HG03103 (cell line): Measurements from ENCODE around the gene GPR78.

Source experiments
- ATAC-seq: cut with Tn5 transposase; IDR thresholded peaks from one replicate; pipeline ENCODE4 v1.9.1; 2021; ENCODE audit warnings: low read depth; ENCODE audit not compliant: unreplicated experiment

Gene GPR78, protein sequence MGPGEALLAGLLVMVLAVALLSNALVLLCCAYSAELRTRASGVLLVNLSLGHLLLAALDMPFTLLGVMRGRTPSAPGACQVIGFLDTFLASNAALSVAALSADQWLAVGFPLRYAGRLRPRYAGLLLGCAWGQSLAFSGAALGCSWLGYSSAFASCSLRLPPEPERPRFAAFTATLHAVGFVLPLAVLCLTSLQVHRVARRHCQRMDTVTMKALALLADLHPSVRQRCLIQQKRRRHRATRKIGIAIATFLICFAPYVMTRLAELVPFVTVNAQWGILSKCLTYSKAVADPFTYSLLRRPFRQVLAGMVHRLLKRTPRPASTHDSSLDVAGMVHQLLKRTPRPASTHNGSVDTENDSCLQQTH

DNA sequence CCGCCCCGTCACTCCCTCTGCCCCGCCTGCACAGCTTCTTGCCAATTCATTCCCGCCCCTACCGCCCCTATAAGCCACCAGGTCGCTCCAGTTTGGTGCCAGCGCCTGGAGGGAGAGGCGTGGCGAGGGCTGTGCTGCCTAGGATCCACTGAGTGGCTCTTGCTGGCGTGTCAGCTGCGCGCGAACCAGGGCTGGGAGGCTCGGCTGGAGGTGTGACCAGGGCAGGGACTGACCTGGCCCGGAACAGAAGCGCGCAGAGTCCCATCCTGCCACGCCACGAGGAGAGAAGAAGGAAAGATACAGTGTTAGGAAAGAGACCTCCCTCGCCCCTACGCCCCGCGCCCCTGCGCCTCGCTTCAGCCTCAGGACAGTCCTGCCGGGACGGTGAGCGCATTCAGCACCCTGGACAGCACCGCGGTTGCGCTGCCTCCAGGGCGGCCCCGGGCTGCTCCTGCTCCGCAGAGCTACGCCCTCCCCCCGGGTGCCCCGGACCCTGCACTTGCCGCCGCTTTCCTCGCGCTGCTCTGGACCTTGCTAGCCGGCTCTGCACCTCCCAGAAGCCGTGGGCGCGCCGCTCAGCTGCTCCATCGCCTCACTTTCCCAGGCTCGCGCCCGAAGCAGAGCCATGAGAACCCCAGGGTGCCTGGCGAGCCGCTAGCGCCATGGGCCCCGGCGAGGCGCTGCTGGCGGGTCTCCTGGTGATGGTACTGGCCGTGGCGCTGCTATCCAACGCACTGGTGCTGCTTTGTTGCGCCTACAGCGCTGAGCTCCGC lies at the start of gene GPR78:
GPR78 (plus strand) TSS at position 72 of the 773 bp plus-strand sequence; CDS start at position 663, 591 bp downstream.
- ATAC-seq = no peak

DNA sequence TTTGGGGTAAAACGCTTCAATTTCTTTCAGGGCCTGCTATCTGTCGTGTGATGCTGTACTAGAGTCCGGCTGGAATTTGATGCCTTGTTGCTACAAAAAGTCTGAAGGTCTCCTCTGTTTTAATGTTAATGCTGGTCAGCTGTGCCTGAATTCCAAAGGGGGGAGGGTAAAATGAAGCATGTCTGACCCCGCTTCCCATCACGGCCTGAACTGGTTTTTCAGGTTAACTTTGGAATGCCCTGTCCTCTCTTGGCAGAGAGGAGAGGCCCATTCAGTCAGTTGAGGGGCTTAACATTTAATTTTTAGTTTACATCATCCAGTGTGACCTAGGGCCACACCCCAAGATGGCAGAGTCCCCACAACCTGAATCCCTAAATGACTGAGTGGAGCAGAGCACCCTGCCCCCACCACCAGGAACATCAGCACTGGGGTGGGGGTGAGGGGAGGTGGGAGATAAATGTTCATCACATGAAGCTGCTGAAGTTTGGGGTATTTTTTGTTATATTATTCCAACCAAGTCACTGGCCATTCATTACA lies 47.9 kb upstream of the GPR78 start:
- no peak for ATAC-seq

DNA sequence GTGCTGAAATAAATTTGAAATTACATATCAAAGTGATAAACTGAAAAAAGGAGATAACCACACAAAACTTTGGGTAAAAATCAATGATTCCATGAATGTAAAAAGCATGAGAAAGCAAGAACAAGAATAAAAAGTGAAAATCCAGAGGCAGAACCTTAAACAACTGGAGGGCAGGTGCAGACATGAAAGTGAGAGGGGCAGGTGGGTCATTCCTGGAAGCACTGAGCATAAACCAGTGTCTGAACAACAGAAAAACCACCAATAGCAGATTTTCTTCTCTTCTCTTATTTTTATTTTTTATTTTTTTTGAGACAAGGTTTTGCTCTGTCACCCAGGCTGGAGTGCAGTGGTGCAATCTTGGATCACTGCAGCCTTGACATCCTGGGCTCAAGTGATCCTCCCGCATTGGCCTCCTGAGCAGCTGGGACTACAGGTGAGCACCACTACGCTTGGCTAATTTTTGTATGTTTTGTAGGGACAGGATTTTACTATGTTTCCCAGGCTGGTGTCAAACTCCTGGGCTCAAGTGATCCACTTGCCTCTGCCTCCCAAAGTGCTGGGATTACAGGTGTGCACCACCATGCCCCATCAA lies 46.8 kb upstream of the GPR78 start:
- ATAC-seq = no peak

DNA sequence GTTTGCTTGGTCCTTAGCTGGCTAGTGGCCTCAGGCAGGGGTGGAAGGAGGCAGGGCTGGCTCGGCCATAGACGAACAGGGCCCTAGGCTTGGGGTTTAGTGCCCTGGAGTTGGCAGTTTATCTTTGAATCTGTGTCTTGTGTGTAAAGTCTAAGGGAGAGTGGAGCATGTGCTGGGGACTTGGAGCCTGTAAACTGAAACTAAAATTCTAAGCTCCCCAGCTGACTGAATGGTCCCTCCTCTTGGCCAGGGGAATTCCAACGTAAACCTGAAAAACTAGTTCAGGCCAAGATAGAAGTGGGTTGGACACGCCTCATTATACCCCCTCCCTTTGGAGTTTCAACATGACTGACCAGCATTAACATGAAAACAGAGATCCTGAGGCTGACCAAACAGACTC lies 46.1 kb upstream of the GPR78 start:
- peak; percentile 67 for ATAC-seq

DNA sequence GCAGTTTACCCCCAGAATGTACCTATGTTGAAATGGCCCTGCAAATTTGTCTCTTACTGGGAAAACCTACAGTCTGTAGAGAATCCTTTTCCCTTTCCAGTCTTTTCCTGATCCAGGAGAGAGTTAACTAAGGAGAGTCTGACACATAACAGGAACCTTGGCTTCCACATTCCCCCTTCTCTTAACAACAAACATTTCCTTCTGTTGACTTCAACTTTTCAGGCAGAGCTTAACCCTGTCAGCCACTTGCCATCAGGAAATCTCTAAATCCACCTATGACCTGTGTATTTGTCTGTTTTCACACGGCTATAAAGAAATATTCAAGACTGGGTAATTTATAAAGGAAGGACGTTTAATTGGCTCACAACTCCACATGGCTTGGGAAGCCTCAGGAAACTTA lies 45.6 kb upstream of the GPR78 start:
- ATAC-seq = no peak

DNA sequence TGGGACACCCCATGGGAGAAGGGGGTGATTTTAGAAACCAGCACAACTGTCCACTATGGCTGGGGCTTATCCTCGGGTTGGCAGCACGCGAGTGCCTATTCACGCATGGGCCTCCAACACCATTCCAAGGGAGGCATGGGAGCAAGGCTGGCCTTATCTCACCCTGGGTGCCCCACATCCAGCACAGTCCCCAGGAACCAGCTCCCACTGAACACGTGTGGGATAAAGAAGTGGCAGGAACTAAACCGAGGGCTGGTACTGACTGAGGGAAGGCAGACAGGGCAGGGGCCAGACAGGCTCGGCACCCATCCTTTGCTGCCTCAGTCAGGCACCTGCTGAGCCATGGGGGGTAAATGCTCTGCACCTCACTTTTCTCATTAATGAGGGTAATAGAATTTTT lies 43.7 kb upstream of the GPR78 start:
- no peak for ATAC-seq

DNA sequence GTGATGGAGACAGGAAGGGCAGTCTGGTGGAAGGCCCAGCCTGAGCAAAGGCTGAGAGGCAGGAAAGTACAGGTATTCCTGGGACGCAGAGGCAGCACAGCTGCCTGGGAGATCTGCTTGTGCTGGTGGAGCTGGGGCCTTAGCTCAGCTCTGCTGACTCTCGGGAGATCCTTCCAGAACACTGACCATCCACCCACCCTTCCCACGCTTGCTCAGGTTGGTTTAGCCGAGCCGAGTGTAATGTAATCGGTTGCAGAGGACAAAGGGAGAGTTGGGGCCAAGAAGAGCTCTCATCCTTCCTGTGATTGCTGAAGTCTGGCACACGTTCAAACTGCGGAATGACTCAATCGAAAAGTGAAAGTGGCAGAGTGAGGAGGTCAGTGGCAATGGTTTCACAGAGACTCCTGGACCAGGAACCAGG lies 43.1 kb upstream of the GPR78 start:
- ATAC-seq = no peak

DNA sequence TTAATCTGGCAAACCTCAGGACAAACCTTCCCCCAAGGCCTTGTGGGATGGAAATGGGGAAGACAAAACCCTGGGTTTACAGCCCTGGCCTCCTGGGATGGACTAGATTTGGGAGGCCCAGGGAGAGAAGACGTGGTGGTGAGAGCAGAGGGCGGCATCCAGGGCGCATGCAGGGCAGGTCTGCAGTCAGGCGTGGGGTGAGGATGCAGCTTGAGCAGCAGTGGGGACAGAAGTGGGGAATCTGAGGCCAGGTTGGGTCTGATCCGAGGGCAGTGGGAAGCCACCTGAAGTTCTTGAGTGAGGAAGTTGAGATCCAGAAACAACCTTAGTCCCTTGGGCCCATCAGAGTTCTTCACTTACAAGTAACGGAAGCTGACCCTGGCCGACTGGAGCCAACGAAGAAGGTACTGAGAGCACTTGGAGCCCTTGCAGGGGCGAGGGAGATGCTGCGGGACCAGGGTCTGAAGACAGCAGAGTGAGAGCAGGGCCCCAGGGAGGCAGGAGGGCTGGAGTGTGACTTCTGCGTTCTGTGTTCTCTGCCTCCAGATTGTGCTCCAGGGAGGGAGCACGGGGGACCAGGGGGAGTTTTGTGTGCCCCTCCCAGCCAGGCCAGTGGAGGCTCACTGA lies 42.0 kb upstream of the GPR78 start:
- ATAC-seq = no peak

DNA sequence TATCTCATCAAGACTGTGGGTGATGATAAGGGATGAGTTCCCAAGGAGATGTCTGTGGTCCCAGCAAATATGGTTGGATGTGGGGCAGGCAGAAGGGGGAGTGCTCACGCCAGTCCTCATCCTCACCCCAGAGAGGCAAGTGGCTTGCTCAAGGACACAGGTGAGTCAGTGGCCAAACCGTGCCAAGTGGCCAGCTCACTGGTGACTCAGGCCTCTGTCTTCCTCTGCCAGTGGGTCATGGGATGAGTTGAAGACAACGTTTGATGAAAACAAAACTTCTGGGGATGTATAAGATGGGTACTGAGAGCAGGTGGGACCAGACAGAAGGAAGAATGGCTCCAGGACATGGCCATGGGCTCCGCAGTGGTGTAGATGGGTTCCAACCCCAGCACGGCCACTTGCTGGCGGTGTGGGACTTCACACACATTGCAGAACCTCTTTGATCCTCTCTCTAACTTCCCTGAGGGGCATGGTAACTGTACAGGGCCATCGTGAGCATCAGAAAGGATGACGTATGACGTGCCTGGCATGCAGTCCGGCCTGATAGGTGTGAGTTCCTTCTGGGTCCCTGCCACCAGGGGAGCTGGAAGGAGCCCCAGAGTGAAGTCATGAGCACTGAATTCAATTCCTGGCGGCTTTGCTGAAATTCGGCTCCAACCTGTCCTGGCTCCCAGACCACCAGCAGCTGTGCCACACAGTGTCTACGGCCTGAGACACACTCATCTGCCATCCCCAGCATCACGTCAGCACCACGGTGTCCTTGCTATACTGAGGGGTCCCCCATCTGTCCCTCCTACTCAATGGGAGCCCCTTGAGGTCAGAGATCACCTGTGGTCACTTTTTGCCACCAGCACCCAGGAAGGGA lies 41.3 kb upstream of the GPR78 start:
- no peak for ATAC-seq

DNA sequence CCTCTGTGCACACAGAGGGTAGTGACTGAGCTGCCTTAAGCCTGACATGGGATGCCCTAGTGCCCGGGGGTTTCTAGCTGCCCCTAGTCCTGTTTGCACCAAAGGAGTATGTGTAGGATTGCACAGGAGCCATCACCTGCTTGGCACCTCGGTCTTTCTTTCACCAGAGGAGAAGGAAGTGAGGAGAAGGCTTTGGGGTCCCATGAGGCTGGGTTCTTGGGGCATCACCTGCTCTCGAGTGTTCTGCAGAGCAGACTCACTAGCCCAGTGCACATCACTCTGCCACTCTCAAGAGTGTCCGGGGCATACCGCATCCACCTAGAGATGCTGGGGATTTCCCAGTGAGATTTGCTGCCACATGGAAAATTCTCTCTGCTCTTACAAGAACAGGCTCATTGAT lies 40.5 kb upstream of the GPR78 start:
- no peak for ATAC-seq

DNA sequence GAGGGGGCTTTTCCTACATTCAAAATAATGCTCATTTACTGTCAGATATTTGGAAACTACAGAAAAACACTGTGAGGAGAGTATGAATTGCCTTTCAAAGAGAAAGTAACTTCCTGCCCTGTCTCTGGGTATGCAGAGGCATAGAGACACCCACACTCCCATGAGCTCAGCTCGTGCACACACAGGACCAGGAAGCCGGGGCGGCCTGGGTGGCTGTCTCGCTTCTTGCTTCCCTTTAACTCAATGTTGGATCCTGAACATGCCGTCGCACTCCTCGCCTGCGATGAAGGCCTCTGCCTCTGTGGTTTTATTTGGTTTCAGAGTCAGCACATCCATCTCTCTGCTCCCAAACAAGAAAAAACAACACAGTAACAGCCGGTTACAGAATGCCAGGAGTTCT lies 40.1 kb upstream of the GPR78 start:
- ATAC-seq = no peak

DNA sequence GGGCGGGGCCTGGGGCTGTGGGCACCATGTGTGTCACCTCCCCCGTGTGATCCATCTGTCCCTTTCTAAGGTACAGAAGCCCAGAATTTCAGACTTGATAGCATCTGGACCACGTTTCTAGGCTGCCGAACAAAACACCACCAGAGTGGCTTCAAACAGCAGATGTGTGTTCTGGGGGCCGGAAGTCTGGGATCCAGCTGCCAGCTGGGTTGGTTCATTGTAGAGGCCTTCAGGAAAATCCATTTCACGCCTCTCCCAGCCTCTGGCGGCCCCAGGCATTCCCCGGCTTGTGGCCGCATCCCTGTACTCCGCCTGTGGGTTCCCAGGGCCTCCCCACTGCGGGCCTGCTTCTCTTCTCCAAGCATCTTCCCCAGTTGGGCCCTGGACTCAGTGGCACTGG lies 39.6 kb upstream of the GPR78 start:
- no peak for ATAC-seq

DNA sequence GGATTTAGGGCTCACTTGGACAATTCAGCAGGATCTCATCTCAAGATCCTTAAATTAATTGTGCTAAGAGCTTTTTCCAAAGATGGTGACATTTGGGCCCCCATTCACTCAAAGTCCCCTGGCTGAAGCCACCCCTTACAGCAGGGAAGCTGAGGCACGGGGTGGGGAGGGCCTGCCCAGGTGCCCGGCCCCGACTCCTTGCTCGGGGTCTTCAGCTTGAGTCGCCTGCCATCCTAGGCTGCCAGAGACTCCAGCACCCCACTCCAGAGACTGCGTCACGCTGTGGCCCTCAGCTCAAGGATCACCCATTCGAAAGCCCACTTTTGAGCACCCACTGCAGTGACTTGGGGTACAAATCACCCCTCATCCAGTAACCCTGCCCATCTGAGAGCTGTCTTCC lies 39.2 kb upstream of the GPR78 start:
- no peak for ATAC-seq

DNA sequence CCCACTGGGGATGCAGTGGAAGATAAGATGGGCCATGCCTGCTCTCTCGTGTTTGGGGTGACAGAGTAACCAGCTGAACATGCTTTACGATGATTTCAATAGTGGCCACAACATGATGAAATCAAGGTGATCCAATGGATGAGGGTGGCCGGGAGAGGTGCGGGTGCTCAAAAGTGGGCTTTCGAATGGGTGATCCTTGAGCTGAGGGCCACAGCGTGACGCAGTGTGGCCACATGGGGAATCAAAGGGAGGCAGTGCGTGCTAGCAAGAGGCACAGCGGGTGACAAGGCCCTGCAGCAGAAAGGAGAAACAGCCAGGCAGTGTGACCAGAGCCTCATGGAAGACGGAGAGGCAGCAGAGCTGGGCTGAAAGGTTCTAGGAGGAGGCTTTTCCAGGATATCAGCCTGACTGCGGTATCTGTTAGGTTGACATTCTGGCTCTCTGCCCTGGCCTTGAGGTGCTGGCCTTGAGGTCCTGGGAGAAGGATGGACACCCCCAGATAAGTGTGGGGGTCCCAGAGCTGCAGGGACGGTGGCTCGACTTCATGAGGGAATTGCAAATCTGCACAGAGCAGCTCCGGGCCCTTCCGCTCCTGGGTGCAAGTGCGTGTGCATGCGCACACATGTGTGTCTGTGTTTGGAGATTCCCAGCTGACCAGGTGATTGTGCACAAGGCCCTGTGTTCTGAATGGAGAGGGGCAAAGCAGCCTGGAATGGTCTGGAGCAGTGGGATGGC lies 38.0 kb upstream of the GPR78 start:
- ATAC-seq = no peak

DNA sequence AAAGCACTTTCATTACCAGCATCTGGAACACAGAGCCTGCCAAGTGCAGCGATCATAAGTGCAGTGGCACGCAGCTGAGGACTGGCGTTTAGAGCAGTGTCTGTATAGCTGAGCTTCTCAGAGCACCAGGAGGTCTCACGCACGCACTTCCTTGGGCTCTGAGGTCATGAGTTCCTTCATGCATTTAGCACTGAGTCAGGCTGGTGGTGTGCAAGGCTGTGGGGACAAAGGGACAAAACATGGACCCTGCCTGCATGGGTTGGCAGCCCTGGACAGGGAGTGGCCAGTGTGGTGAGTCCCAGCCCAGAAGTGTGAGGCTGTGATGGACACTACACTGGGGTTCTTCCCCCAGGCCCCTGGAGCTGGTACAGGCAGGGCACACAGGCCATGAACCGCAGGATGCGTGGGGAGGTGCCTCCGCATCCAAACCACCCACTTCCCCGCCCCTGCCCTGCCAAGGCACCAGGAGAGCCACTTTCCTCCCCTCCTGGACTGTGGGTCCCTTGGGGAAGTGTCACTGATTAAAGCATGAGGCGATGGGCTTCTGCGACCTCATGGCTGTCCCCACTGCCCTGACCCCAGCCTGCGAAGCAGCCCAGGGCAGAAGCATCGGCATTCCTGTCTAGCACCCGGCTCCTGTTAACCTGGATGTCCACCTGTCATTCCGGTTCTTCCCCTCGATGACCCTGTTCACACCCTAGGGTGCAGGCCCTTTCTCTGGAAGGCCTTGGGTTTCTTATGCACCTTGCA lies 37.2 kb upstream of the GPR78 start:
- ATAC-seq = no peak

DNA sequence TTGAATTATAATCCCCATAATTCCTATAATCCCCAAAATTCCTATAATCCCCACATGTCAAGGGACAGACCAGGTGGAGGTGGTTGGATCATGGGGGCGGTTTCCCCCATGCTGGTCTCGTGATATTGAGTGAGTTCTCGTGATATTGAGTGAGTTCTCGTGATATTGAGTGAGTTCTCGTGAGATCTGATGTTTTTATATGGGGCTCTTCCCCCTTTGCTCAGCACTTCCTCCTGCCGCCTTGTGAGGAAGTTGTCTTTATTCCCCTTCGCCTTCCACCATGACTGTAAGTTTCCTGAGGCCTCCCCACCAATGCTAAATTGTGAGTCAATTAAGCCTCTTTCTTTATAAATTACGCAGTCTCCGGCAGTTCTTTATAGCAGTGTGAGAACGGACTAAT lies 36.6 kb upstream of the GPR78 start:
- ATAC-seq = no peak

DNA sequence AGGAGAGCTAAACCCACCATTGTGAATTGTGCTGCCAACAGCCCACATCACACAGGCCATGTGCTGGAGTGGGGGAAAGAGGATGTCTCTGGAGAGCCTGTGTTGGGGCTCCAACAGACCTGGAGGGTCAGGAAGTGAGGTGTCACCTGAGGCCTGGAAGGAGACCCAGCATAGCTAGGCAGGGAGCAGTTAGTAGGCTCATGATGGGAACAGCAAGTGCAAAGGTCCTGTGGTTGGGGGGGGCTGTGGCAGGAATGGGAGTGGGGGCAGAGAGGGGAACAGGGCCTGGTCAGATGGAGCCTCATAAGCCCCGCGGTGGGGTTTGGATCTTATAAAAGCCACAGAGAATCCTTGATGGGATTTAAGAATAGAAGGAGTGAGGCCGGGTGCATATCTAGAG lies 35.9 kb upstream of the GPR78 start:
- ATAC-seq = no peak

DNA sequence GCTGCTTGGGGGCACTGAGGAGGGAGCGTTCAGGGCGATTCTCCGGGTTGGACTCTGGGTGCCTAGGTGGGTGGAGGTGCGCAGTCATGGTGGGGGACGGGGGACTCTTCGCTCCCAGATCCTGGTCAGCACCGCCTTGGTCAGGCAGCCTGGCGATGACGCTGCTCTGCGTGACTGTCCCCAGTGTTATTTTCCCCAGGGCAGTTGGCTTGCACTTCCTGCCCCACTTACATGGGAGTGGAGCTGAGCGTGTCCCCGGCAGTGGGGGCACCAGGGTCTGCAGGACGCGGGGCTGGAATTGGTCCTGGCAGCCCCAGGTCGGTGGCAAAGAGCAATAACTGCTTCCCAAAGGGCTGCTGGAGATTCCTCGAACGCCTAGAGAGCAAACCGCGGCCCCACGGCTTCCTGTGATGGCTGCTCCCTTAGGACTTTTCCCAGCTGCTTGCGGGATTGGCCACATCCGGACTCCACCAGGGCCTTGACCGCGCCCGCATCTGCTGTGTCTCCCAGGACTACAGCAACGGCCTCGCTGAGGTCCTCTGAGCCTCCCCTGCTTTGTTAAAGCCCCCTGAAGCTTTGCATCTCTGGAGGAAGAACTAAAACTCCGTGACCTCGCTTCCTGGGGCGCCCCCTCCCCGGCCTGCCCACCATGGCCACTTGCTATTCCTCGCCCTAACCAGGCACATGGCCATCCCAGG lies 35.3 kb upstream of the GPR78 start:
- ATAC-seq = no peak
